Fibroblast of lung (primary cell): ENCODE data around the gene OSGIN1. TPM values are rescaled to one million over a fixed set of nuclear protein-coding genes. Genes with fewer than 3 reads are reported as not detected.

ENCODE experiments used
- DNase-seq, 2 donors: peaks; one replicate each; pipeline versions ENCODE4 v3.0.0 to v3.0.0-alpha.2; 2010; ENCODE audit warnings: low read depth in 2 of 2
- H2AFZ ChIP-seq: 2 replicates; pipeline ENCODE4 v1.5.1; 2012; ENCODE audit warnings: low read length, control low read depth, inconsistent platforms
- H3K27ac ChIP-seq: 2 replicates; pipeline ENCODE4 v1.5.1; 2011; ENCODE audit warnings: low read length, control low read depth; ENCODE audit not compliant: insufficient read depth
- H3K27me3 ChIP-seq: 2 replicates; pipeline ENCODE4 v1.5.1; 2011; ENCODE audit warnings: mild to moderate bottlenecking, low read length; ENCODE audit not compliant: control insufficient read depth, insufficient read depth
- H3K36me3 ChIP-seq: 2 replicates; pipeline ENCODE4 v1.5.1; 2011; ENCODE audit warnings: low read length; ENCODE audit not compliant: control insufficient read depth, insufficient read depth
- H3K4me1 ChIP-seq: 2 replicates; pipeline ENCODE4 v1.5.1; 2011; ENCODE audit warnings: low read length; ENCODE audit not compliant: control insufficient read depth, insufficient read depth; ENCODE audit errors: extremely low read depth
- H3K4me2 ChIP-seq: 2 replicates; pipeline ENCODE4 v1.5.1; 2011; ENCODE audit warnings: low read length, control low read depth; ENCODE audit not compliant: insufficient read depth; ENCODE audit errors: extremely low read depth
- H3K4me3 ChIP-seq, 4 experiments: fragments of 200-600 bp in 1 of 4; sonication (generic) in 1 of 4; replicated peaks in 1 of 4; 2 replicates each; pipeline ENCODE4 v1.5.1; 2011 to 2016; ENCODE audit warnings: low read length in 4 of 4, low read depth in 3 of 4, mild to moderate bottlenecking in 3 of 4, control low read depth in 2 of 4, inconsistent platforms in 1 of 4, mixed read lengths in 1 of 4; ENCODE audit not compliant: insufficient read depth in 1 of 4; ENCODE audit errors: control extremely low read depth in 1 of 4
- H3K79me2 ChIP-seq: 2 replicates; pipeline ENCODE4 v1.5.1; 2012; ENCODE audit warnings: mild to moderate bottlenecking, low read length, inconsistent platforms; ENCODE audit not compliant: control insufficient read depth, insufficient read depth
- H3K9ac ChIP-seq: 2 replicates; pipeline ENCODE4 v1.5.1; 2011; ENCODE audit warnings: mild to moderate bottlenecking, low read length, control low read depth; ENCODE audit not compliant: insufficient read depth
- H3K9me3 ChIP-seq: 2 replicates; pipeline ENCODE4 v1.5.1; 2012; ENCODE audit warnings: low read depth, low read length; ENCODE audit not compliant: control insufficient read depth, insufficient read depth
- H4K20me1 ChIP-seq: 2 replicates; pipeline ENCODE4 v1.5.1; 2011; ENCODE audit warnings: low read length; ENCODE audit not compliant: control insufficient read depth, insufficient read depth; ENCODE audit errors: extremely low read depth
- CTCF ChIP-seq, 2 donors: IDR thresholded peaks in 1 of 2; conservative IDR thresholded peaks in 1 of 2; 1 replicate in 1 of 2; 2 replicates in 1 of 2; pipeline ENCODE4 v1.5.1; 2011 to 2012; ENCODE audit warnings: low read length in 2 of 2, control low read depth in 1 of 2, inconsistent platforms in 1 of 2, low read depth in 1 of 2, mild to moderate bottlenecking in 1 of 2
- EZH2 ChIP-seq: IDR thresholded peaks from 2 replicates; pipeline ENCODE4 v1.5.1; 2012; ENCODE audit warnings: low read length, control low read depth, mild to moderate bottlenecking; ENCODE audit errors: missing control alignments
- polyA plus RNA-seq, 2 donors: library from polyadenylated mRNA; depleted of rRNA in 1 of 2; stranded (reverse) in 1 of 2; unstranded in 1 of 2; fragments of >200 nt; gene quantifications; 2 replicates each; pipeline ENCODE4 v1.2.1, GENCODE V29; 2011 to 2012; ENCODE audit warnings: missing spikeins in 1 of 2
- total RNA-seq: library from RNA; depleted of rRNA; stranded (reverse); fragments of >200 nt; gene quantifications from 2 replicates; pipeline ENCODE4 v1.2.1, GENCODE V29; 2014

The OSGIN1 gene
- total and polyA plus RNA-seq, 2 donors (not counting 1 experiment from before 2014, with no cell fraction given): 2.1 to 6.6 TPM

DNA sequence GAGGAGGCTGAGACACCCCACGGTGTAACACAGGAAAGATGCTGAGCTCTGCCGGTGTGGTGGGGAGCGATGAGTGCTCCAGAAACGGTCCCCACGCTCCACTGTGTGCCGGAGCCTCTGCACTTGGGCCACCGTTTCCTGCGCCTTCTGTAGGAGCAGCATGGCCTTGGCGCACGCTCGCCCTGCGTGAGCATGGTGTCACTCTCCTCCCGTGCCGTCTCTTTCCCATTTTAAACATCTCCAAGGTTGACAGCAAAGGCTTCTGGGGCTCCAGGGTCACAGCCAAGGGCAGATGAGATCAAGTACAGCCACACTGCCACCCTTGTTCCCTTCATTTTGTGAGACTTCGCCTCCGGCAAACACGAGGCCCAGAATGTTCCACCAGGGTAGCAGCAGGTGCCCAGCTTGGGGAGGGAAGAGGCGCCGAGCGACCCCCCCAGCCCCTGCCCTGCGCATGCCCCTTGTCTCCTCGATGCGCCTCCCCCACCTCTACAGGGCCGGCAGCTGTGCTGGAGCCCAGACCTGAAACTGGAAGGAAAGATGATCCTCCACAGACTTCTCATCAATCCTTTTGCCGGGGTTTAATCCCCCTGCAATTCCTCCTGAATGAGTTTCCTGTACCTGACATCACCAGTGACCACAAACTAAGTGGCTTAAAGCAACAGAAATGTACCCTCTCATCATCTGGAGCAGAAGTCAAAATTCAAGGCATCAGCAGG, 19.9 kb upstream of the OSGIN1 start:
- Histone ChIP-seq H2AFZ (no peak overlapping the region), H3K79me2 (no peaks in the 10 kb centered on the region), H3K4me1 (no peaks in the 10 kb centered on the region), H4K20me1 (no peaks in the 10 kb centered on the region), H3K27ac (no peak overlapping the region), H3K4me2 (no peak overlapping the region), H3K4me3 (no peak overlapping the region), H3K9ac (no peak overlapping the region), H3K27me3 (no peaks in the 10 kb centered on the region), H3K9me3 (no peaks in the 10 kb centered on the region), H3K36me3 (no peaks in the 10 kb centered on the region)
- TF ChIP-seq EZH2: no peak
- DNase-seq: peak in 1 of 2 donors; percentile 45

DNA sequence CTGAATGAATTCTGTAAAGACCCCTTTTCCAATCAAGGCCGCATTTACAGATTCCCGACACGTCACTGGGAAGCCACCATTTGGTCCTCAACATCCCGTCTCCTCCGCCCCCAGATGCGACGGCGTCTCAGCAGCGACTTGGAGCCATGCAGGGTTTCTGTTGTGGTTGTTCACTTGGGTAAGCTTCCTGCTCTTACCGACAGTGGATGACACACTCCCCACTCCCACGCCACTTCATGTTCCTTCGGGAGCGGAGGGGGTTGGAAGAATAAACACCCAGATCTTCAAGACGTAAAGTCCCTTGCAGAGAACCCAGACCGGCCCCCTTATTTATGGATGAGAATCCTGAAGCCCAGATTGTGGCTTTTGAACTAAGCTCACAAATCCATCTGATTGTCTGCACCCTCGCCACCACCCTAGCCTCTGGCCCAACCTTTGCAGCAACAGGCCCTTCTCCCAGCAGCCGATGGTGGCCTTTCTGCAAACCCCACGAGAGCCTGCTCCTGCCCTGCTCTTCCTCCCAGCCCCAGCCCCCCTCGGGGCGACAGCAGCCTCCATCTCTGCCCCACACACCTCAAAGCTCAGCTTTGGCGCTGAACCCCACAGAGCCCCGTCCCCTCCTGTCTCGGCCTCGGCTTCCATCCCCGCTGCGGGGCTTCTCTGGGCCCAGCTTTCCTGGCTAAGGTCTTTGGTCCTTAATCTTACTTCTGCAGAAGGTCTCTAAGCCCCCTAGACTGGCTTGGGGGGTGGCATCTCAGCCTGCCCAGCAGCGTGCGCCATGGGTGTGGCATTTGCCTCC, 19.0 kb upstream of the OSGIN1 start:
- peak in 1 of 2 donors; percentile 66 for DNase-seq
- no peak overlapping the region for H3K9ac ChIP-seq
- H3K79me2 ChIP-seq: no peaks in the 10 kb centered on the region
- H3K4me2 ChIP-seq: no peak overlapping the region
- no peaks in the 10 kb centered on the region for H3K36me3 ChIP-seq
- H3K4me3 ChIP-seq: no peak overlapping the region
- H2AFZ ChIP-seq: no peak overlapping the region
- no peaks in the 10 kb centered on the region for H3K9me3 ChIP-seq
- no peak overlapping the region for H3K27ac ChIP-seq
- no peaks in the 10 kb centered on the region for H4K20me1 ChIP-seq
- TF ChIP-seq CTCF (conservative IDR thresholded peaks at IDR 0.05 in 1 of 2, IDR thresholded peaks at IDR 0.05 in 1 of 2; ENCODE audit: low read depth in 1 of 2, low read length in 2 of 2) (no peak), EZH2 (no peak)
- H3K27me3 ChIP-seq: no peaks in the 10 kb centered on the region
- H3K4me1 ChIP-seq: no peaks in the 10 kb centered on the region

- H4K20me1 ChIP-seq: no peaks in the 10 kb centered on the region
- H3K9ac ChIP-seq: no peak overlapping the region
- no peak overlapping the region for H3K4me2 ChIP-seq
- H2AFZ ChIP-seq: no peak overlapping the region
- H3K4me3 ChIP-seq: no peak overlapping the region
- H3K27me3 ChIP-seq: no peaks in the 10 kb centered on the region
- H3K9me3 ChIP-seq: no peaks in the 10 kb centered on the region
- no peaks in the 10 kb centered on the region for H3K36me3 ChIP-seq
- no peak for DNase-seq
- H3K79me2 ChIP-seq: no peaks in the 10 kb centered on the region
- TF ChIP-seq CTCF (conservative IDR thresholded peaks at IDR 0.05 in 1 of 2, IDR thresholded peaks at IDR 0.05 in 1 of 2; ENCODE audit: low read depth in 1 of 2, low read length in 2 of 2) (no peak), EZH2 (no peak)
- H3K27ac ChIP-seq: no peak overlapping the region
- no peaks in the 10 kb centered on the region for H3K4me1 ChIP-seq
These were observed 18.4 kb upstream of the OSGIN1 start for GRCh38 chr16:83934684-83934977.
